Adipocyte (in vitro differentiated cells): ENCODE results near the gene TPPP2.

Source experiments
- DNase-seq: peaks from one replicate; pipeline ENCODE4 v3.0.0-alpha.2; 2015; ENCODE audit warnings: low read depth
- H3K27me3 ChIP-seq: replicated peaks from 2 replicates; pipeline ENCODE4 v1.7.0; 2013; ENCODE audit warnings: mild to moderate bottlenecking, low read length, moderate library complexity; ENCODE audit not compliant: control insufficient read depth, insufficient read depth
- H3K36me3 ChIP-seq: 2 replicates; pipeline ENCODE4 v1.7.0; 2013; ENCODE audit warnings: low read length, mild to moderate bottlenecking, moderate library complexity; ENCODE audit not compliant: control insufficient read depth, insufficient read depth, severe bottlenecking
- H3K4me1 ChIP-seq: 2 replicates; pipeline ENCODE4 v1.7.0; 2013; ENCODE audit warnings: mild to moderate bottlenecking, low read length, moderate library complexity; ENCODE audit not compliant: control insufficient read depth, insufficient read depth
- H3K4me3 ChIP-seq: 2 replicates; pipeline ENCODE4 v1.7.0; 2013; ENCODE audit warnings: mild to moderate bottlenecking, low read length, moderate library complexity
- H3K9ac ChIP-seq: 2 replicates; pipeline ENCODE4 v1.7.0; 2013; ENCODE audit warnings: mild to moderate bottlenecking, low read length, moderate library complexity
- H3K9me3 ChIP-seq: 2 replicates; pipeline ENCODE4 v1.7.0; 2013; ENCODE audit warnings: mild to moderate bottlenecking, low read length, moderate library complexity; ENCODE audit not compliant: control insufficient read depth

TPPP2 gene

DNA sequence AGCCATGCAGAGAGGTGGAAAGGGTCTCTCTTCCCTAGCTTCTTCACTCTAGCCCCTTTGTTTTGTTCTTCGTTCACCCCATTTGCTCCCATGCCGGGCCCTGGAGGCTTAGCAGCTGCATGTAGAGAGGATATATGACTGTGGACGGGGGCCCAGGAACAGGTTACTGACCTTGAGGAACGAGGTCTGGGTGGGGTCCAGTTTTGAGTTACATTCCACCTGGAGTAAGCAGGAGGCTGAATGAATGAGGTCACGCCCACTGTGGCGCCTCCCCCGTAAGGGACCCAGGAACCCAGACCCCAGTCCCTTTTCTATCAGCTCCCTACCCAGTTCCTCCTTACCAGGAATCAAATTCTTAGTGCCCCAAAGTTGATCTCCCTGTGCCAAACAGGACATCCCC is 11.7 kb upstream of the TPPP2 start:
- Histone ChIP-seq H3K9ac (no peak overlapping the region), H3K9me3 (no peaks in the 10 kb centered on the region), H3K4me3 (no peak overlapping the region), H3K4me1 (peaks cover 3% of the 10 kb centered on the region), H3K36me3 (no peaks in the 10 kb centered on the region), H3K27me3 (peaks cover 18% of the 10 kb centered on the region)
- no peak for DNase-seq

DNA sequence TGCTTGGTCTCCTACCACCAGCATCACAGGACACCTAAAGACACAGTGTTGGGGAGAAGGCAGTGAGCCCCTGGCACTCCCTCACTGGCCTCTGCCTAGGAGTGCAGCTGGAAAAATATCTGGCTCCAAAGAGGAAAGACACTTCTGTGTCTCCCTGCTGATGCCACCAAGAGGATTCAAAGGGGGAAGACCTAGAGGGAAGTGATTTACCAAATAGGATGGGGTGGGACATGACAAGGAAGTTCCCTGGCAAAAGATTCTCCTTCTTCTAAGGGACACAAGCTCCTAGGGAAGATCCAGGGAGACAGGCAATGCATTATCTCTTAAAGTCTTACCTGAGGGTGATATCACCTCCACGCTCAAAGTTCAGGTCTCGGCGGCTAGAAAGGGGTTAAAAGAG is 11.2 kb upstream of the TPPP2 start:
- no peaks in the 10 kb centered on the region for H3K9me3 ChIP-seq
- H3K4me1 ChIP-seq = peaks cover 3% of the 10 kb centered on the region
- H3K27me3 ChIP-seq = peaks cover 23% of the 10 kb centered on the region
- DNase-seq = no peak
- H3K4me3 ChIP-seq = no peak overlapping the region
- no peak overlapping the region for H3K9ac ChIP-seq
- no peaks in the 10 kb centered on the region for H3K36me3 ChIP-seq

- peaks cover 28% of the 10 kb centered on the region for H3K27me3 ChIP-seq
- DNase-seq = no peak
- peaks cover 3% of the 10 kb centered on the region for H3K4me1 ChIP-seq
- no peaks in the 10 kb centered on the region for H3K9me3 ChIP-seq
- H3K36me3 ChIP-seq = no peaks in the 10 kb centered on the region
- no peak overlapping the region for H3K9ac ChIP-seq
- H3K4me3 ChIP-seq = no peak overlapping the region
Measured at GRCh38 chr14:21019366-21019765, 10.7 kb upstream of the TPPP2 start.

DNA sequence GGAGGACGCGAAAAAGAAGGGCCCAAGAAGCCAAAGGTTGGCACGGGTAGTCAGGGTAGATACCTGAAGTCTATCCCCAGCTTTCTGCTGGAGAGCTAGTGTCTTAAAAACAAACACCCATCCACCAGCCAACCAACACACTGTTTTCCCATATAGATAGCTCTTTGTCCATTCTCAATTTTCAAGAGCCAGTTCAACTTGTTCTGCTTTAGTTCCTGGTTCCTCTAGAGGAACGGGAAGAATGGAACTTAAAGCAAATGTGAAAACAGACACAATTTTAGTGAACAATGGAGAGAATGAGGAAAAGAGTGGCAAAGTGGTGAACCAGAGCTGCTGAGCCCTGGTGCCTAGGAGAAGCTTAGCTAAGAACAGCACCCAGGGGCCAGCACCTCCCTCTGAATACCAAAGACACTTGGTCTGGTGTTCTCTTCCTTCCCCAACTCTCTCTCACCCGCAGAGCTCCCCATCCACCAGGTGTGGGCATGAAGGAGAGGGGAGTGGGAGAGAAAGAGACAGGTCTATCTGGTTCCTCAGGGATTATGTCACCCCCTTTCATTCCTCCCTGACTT is 9.0 kb upstream of the TPPP2 start:
- no peak overlapping the region for H3K4me3 ChIP-seq
- no peaks in the 10 kb centered on the region for H3K36me3 ChIP-seq
- peaks cover 5% of the 10 kb centered on the region for H3K4me1 ChIP-seq
- no peaks in the 10 kb centered on the region for H3K9me3 ChIP-seq
- H3K9ac ChIP-seq = no peak overlapping the region
- no peak for DNase-seq
- peaks cover 33% of the 10 kb centered on the region for H3K27me3 ChIP-seq

DNA sequence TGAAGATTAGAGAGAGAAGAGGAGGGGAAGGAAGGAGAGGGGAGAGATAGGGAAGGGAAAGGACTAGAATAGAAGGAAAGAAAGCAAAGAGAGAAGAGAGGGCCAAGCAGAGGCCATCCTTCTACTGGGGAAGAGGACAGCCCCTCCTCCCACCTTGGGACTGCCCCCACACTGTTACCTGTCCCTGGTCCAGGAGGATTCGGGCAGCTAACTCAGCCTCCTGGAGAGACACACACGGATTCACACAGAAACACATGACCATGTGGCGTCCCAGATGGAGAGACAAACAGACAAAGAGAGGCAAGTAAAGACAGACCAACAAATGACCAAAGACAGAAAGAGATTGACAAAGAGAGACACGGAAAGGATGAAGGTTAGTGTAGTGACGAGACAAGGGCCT is 7.3 kb upstream of the TPPP2 start:
- peaks cover 5% of the 10 kb centered on the region for H3K4me1 ChIP-seq
- H3K27me3 ChIP-seq = peaks cover 36% of the 10 kb centered on the region
- no peak overlapping the region for H3K9ac ChIP-seq
- DNase-seq = no peak
- H3K36me3 ChIP-seq = no peaks in the 10 kb centered on the region
- no peak overlapping the region for H3K4me3 ChIP-seq
- H3K9me3 ChIP-seq = no peaks in the 10 kb centered on the region

GRCh38 chr14:21023174-21023573 is 6.8 kb upstream of the TPPP2 start:
- Histone ChIP-seq H3K4me3 (no peak overlapping the region), H3K36me3 (no peaks in the 10 kb centered on the region), H3K9me3 (no peaks in the 10 kb centered on the region), H3K9ac (no peak overlapping the region), H3K4me1 (peaks cover 5% of the 10 kb centered on the region), H3K27me3 (peaks cover 36% of the 10 kb centered on the region)
- no peak for DNase-seq

DNA sequence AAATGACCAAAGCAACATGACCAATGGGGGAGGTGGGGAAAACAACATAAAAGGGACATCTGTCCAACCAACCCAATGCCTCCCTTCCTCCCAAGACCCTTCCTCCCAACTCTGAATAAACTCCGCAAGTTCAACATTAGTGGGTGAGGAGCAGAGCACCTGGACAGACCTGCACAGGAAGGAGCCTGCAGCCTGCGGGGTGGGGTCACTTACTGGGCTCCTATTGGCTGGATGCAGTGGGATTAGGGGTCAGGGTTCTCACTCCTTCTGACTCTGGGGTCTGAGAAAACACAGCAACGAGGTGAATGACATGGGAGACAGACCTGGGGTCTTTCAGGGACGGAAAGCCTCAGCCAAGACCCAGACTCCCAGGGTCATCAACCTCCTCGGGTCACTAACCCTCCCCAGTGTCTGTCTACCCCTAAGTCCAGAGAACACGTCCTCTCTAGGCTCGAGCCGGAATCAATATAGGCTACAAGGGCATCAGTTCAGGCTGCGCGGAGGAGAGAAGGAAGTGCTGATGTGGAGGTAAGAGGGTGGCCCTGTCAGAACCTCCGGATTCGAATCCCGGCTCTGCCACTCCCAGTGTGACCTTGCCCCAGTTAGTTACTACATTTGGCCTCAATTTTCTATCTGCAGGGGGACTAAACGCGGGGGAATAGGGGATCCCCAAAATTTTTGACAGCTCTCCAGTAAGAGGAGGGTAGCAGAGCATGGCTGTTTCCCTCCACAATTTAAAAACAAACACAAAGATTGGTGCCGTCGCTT is 6.0 kb upstream of the TPPP2 start:
- Histone ChIP-seq H3K36me3 (no peaks in the 10 kb centered on the region), H3K4me1 (peaks cover 5% of the 10 kb centered on the region), H3K4me3 (peak overlapping the region; percentile 74), H3K27me3 (peaks cover 36% of the 10 kb centered on the region), H3K9ac (no peak overlapping the region), H3K9me3 (no peaks in the 10 kb centered on the region)
- DNase-seq = no peak

GRCh38 chr14:21024585-21025370 is 5.2 kb upstream of the TPPP2 start, which contains the start of gene NDRG2:
NDRG2 (minus strand) TSS chr14:21025061; CDS start chr14:21023315, 1,746 bp downstream.
- Histone ChIP-seq H3K4me3 (peak within 1 kb of the TSS; percentile 74), H3K9ac (peak within 1 kb of the TSS; percentile 57), H3K27me3 (peaks cover 37% of the 10 kb centered on the region), H3K36me3 (no peaks in the 10 kb centered on the region), H3K4me1 (peaks cover 3% of the 10 kb centered on the region), H3K9me3 (no peaks in the 10 kb centered on the region)
- peak; percentile 62 for DNase-seq

GRCh38 chr14:21025371-21026273 is 4.4 kb upstream of the TPPP2 start:
- Histone ChIP-seq H3K36me3 (no peaks in the 10 kb centered on the region), H3K27me3 (peaks cover 39% of the 10 kb centered on the region), H3K9me3 (no peaks in the 10 kb centered on the region), H3K9ac (peak overlapping the region; percentile 57), H3K4me3 (peak overlapping the region; percentile 70), H3K4me1 (peaks cover 3% of the 10 kb centered on the region)
- peak; percentile 30 for DNase-seq

- no peak for DNase-seq
- Histone ChIP-seq H3K27me3 (peaks cover 39% of the 10 kb centered on the region), H3K9me3 (no peaks in the 10 kb centered on the region), H3K36me3 (no peaks in the 10 kb centered on the region), H3K4me1 (peaks cover 3% of the 10 kb centered on the region), H3K4me3 (no peak overlapping the region), H3K9ac (no peak overlapping the region)
Measured at GRCh38 chr14:21026274-21026987, 3.6 kb upstream of the TPPP2 start.
